Spleen (tissue), 11 donors: ENCODE measurements around the gene DOCK1. TPM values are rescaled to one million over a fixed set of nuclear protein-coding genes. Genes with fewer than 3 reads are reported as not detected.

Experiments
- DNase-seq: peaks from one replicate; pipeline ENCODE4 v3.0.0-alpha.2; 2020
- H3K27ac ChIP-seq, 8 donors: fragments of 200-600 bp; sonication (generic) in 7 of 8; 1 replicate in 4 of 8; 2 replicates in 4 of 8; pipeline versions ENCODE4 v1.5.0 to v1.8.0; 2016 to 2021; ENCODE audit warnings: inconsistent platforms in 4 of 8, mild to moderate bottlenecking in 4 of 8, moderate library complexity in 1 of 8
- H3K27me3 ChIP-seq, 7 donors: fragments of 200-600 bp; sonication (generic) in 6 of 7; replicated peaks in 1 of 7; 1 replicate in 4 of 7; 2 replicates in 3 of 7; pipeline versions ENCODE4 v1.5.0 to v1.8.0; 2016 to 2021; ENCODE audit warnings: inconsistent platforms in 3 of 7, mild to moderate bottlenecking in 1 of 7
- H3K36me3 ChIP-seq, 6 donors: fragments of 200-600 bp; sonication (generic) in 5 of 6; 1 replicate in 4 of 6; 2 replicates in 2 of 6; pipeline versions ENCODE4 v1.5.0 to v1.8.0; 2016 to 2021; ENCODE audit warnings: inconsistent platforms in 2 of 6
- H3K4me1 ChIP-seq, 6 donors: fragments of 200-600 bp; sonication (generic) in 5 of 6; 1 replicate in 3 of 6; 2 replicates in 3 of 6; pipeline versions ENCODE4 v1.5.0 to v1.8.0; 2016 to 2021; ENCODE audit warnings: inconsistent platforms in 3 of 6
- H3K4me3 ChIP-seq, 8 donors: fragments of 200-600 bp; sonication (generic) in 7 of 8; 1 replicate in 4 of 8; 2 replicates in 4 of 8; pipeline versions ENCODE4 v1.5.0 to v1.8.0; 2016 to 2021; ENCODE audit warnings: inconsistent platforms in 4 of 8, mild to moderate bottlenecking in 4 of 8, moderate library complexity in 2 of 8
- H3K9me3 ChIP-seq, 8 donors: fragments of 200-600 bp; sonication (generic) in 7 of 8; 1 replicate in 4 of 8; 2 replicates in 4 of 8; pipeline versions ENCODE4 v1.5.0 to v1.8.0; 2016 to 2021; ENCODE audit warnings: inconsistent platforms in 4 of 8
- POLR2A ChIP-seq, 3 donors: fragments of 450-650 bp; IDR thresholded peaks; one replicate each; pipeline ENCODE4 v1.5.1; 2017; ENCODE audit warnings: antibody characterized with exemption in 3 of 3, mild to moderate bottlenecking in 1 of 3
- POLR2AphosphoS5 ChIP-seq, 3 donors: sonication (generic); formaldehyde crosslinking; IDR thresholded peaks; one replicate each; pipeline ENCODE4 v1.5.1; 2017; ENCODE audit warnings: antibody characterized with exemption in 3 of 3
- WGBS, 5 donors: extraction: QIAGEN DNeasy Blood & Tissue Kit in 3 of 5; methylation state at CpG; one replicate each; pipeline versions ENCODE4 v1.1.5 to v1.1.7; 2013 to 2018; 5-methylcytosine and 5-hydroxymethylcytosine counted together
- intact Hi-C: fragments of 100-400 bp; cut with DNase I; formaldehyde crosslinking; loops from one replicate; pipeline ENCODE4 v1.15.0; 2023; ENCODE audit warnings: low total_unique reads
- polyA plus RNA-seq, 3 donors: library from polyadenylated mRNA; stranded (reverse); fragments of 200-250 nt; gene quantifications; one replicate each; pipeline ENCODE4 v1.2.1, GENCODE V29; 2013
- total RNA-seq, 7 donors: library from RNA; depleted of rRNA in 3 of 7; stranded (reverse); fragments of >200 nt in 3 of 7; fragmentation: NEBNext Ultra II Directional in 4 of 7; extraction: Animal tissue kit (Norgen Biotek cat#: 25700) in 4 of 7; gene quantifications; one replicate each; pipeline versions ENCODE4 v1.1.0 to v1.2.1, GENCODE V29; 2016 to 2021
- TF ChIP-seq, protein P1 (sequence below), 11 experiments: fragments of 200-600 bp in 7 of 11; fragments of 450-650 bp in 4 of 11; sonication (generic) in 4 of 11; IDR thresholded peaks in 8 of 11; conservative IDR thresholded peaks in 3 of 11; 1 replicate in 7 of 11; 2 replicates in 4 of 11; pipeline versions ENCODE4 v1.4.0 to v1.8.0; 2016 to 2021; ENCODE audit warnings: antibody characterized with exemption in 11 of 11, inconsistent platforms in 4 of 11, mild to moderate bottlenecking in 1 of 11
- donor health status: healthy with polysubstance abuse.
- donor health status: DM: no; HTN: no; CAD: no; lungs with moderate emphysema.
- donor health status: DM: no; HTN: no; CAD: no.
- donor health status: Bipolar disorder and iron deficiency.
- donor health status: healthy.
- donor health status: DM: no; HTN: no; CAD: no.
- donor health status: DM: yes; HTN: yes; CAD: no.

The DOCK1 gene
- total and polyA plus RNA-seq, 10 donors, result 2.2 to 40.5 (median 25.1) TPM

DNA sequence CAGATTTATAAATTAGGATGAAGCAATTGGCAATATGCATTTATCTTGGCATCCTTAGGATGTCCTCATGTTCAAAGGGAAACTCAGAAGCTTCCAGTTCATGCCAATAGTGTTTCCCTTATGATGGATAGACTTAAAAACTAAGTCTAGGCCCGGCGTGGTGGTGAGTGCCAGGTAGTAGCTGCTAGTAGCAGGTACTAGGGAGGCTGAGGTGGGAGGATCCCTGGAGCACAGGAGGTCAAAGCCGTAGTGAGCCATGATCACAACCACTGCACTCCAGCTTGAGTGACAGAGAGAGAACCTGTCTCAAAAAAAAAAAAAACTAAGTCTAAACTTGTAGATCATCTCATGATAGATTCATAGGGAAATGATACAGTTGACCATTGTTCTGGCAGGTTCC is 115.0 kb downstream of the DOCK1 start:
- Histone ChIP-seq H3K36me3 (peaks cover 0 to 31% (median 0%) of the 10 kb centered on the region in 6 donors), H3K9me3 (no peaks in the 10 kb centered on the region), H3K27me3 (no peaks in the 10 kb centered on the region), H3K4me1 (no peaks in the 10 kb centered on the region), H3K27ac (no peak overlapping the region), H3K4me3 (no peak overlapping the region)
- intact Hi-C loops, result no loop called here
- no peak for DNase-seq
- TF ChIP-seq POLR2A (IDR thresholded peaks at IDR 0.05), result no peak
- TF ChIP-seq, protein P1, sequence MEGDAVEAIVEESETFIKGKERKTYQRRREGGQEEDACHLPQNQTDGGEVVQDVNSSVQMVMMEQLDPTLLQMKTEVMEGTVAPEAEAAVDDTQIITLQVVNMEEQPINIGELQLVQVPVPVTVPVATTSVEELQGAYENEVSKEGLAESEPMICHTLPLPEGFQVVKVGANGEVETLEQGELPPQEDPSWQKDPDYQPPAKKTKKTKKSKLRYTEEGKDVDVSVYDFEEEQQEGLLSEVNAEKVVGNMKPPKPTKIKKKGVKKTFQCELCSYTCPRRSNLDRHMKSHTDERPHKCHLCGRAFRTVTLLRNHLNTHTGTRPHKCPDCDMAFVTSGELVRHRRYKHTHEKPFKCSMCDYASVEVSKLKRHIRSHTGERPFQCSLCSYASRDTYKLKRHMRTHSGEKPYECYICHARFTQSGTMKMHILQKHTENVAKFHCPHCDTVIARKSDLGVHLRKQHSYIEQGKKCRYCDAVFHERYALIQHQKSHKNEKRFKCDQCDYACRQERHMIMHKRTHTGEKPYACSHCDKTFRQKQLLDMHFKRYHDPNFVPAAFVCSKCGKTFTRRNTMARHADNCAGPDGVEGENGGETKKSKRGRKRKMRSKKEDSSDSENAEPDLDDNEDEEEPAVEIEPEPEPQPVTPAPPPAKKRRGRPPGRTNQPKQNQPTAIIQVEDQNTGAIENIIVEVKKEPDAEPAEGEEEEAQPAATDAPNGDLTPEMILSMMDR (IDR thresholded peaks at IDR 0.05 in 8 of 11, conservative IDR thresholded peaks at IDR 0.05 in 3 of 11), result no peak
- no peak for TF ChIP-seq POLR2AphosphoS5 (IDR thresholded peaks at IDR 0.05)
- 89 to 100% (median 94%) methylated on average over 3 of the region's 3 CpGs for WGBS, 5 donors

DNA sequence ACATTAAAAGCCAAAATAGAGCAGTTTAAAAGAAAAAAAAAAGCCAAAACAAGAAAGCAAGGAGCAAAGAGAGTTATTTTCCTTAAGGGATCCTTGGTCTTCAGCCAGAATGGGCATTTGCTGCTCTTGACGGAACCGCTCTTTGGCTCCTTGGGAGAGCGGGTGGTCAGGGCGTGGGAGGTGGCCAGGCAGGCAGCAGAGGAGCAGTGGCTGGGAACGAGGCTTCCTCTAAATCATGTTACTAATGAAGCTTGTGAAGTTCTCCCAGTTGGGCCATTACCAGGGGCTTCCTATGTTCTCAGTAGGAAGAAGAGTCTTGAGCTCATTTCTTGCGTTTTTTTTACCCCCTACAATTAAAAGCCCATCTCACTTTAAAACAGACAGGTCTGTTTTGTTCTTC is 116.6 kb downstream of the DOCK1 start:
- H3K36me3 ChIP-seq, result peaks cover 0 to 41% (median under 1%) of the 10 kb centered on the region in 6 donors
- H3K27ac ChIP-seq, result no peak overlapping the region
- no peaks in the 10 kb centered on the region for H3K9me3 ChIP-seq
- no peaks in the 10 kb centered on the region for H3K27me3 ChIP-seq
- DNase-seq, result no peak
- intact Hi-C loops, result no loop called here
- TF ChIP-seq, protein P1 (IDR thresholded peaks at IDR 0.05 in 8 of 11, conservative IDR thresholded peaks at IDR 0.05 in 3 of 11), result no peak
- no peak for TF ChIP-seq POLR2A (IDR thresholded peaks at IDR 0.05)
- TF ChIP-seq POLR2AphosphoS5 (IDR thresholded peaks at IDR 0.05), result no peak
- no peaks in the 10 kb centered on the region for H3K4me1 ChIP-seq
- H3K4me3 ChIP-seq, result no peak overlapping the region
- 90 to 96% (median 93%) methylated on average over 6 of the region's 6 CpGs for WGBS, 5 donors

DNA sequence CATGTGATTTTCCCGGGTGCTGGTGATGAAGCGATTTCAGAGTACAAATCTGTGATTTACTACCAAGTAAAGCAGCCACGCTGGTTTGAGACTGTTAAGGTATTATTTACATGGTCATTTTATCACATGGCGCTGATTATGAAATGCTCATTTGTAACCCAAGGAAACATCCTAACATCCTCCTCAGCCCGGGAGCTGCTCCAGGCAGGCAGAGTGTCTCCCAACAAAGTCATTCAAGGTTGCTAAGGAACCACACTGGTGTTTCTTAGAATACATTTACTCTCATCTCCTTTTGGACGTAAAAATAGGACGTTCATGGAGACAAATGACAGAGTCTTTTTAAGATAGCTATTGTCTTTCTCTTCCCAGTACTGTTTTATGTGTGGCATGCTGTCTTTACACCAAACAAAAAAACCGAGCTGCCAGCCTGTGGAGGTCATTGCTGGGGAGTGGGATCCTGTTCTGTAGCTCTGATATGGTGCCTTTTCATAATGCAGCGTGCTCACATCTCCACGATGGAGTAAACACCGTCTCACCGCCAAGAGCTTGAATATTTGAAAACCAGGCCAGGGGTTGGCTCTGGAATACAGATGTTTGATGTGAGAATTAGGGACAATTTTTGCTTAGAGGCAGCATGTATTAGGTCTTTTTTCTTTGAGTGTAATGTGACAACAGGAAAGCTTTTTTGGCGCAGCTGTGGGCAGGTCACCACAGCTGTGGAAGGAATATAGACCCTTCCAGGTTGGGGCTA is 119.6 kb downstream of the DOCK1 start:
- no peaks in the 10 kb centered on the region for H3K9me3 ChIP-seq
- H3K27ac ChIP-seq, result no peak overlapping the region
- no peaks in the 10 kb centered on the region for H3K4me1 ChIP-seq
- intact Hi-C loops, result no loop called here
- peaks cover 0 to 62% (median 3%) of the 10 kb centered on the region in 6 donors for H3K36me3 ChIP-seq
- no peak for TF ChIP-seq POLR2A (IDR thresholded peaks at IDR 0.05)
- TF ChIP-seq POLR2AphosphoS5 (IDR thresholded peaks at IDR 0.05), result no peak
- TF ChIP-seq, protein P1 (IDR thresholded peaks at IDR 0.05 in 8 of 11, conservative IDR thresholded peaks at IDR 0.05 in 3 of 11), result no peak
- no peaks in the 10 kb centered on the region for H3K27me3 ChIP-seq
- 80 to 94% (median 90%) methylated on average over 13 of the region's 13 CpGs for WGBS, 5 donors
- DNase-seq, result no peak
- no peak overlapping the region for H3K4me3 ChIP-seq

DNA sequence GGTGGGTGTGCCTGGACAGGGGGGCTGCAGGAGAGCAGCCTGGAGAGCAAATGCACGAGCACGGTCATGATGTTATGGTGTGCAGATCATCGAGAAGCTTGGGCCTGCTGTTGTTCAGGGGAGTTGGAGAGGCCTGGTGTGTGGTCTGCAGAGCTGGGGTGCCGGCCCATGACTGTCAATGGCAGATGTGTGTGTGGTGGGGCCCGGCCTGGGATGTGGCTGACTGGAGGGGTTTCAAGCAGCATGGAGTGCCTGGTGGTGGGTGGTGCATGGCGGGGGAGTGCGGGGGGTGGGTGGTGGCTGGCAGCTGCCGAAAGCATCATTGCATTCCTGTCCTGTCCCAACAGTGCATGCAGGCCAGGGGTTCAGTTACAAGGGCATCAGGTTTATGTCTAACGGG is 122.6 kb downstream of the DOCK1 start:
- Histone ChIP-seq H3K27me3 (no peaks in the 10 kb centered on the region), H3K4me1 (no peaks in the 10 kb centered on the region), H3K36me3 (peaks cover 0 to 85% (median 3%) of the 10 kb centered on the region in 6 donors), H3K9me3 (no peaks in the 10 kb centered on the region), H3K27ac (no peak overlapping the region), H3K4me3 (no peak overlapping the region)
- TF ChIP-seq, protein P1 (IDR thresholded peaks at IDR 0.05 in 8 of 11, conservative IDR thresholded peaks at IDR 0.05 in 3 of 11), result no peak
- TF ChIP-seq POLR2AphosphoS5 (IDR thresholded peaks at IDR 0.05) (no peak), POLR2A (IDR thresholded peaks at IDR 0.05) (no peak)
- intact Hi-C loops, result no loop called here
- no peak for DNase-seq
- WGBS, 5 donors, result 90 to 96% (median 91%) methylated on average over 2 to 9 of the region's 9 CpGs
